DND-41 (cell line): Measurements from ENCODE around the gene FAM187B.

Experiments used
- CTCF ChIP-seq: IDR thresholded peaks from 2 replicates; pipeline ENCODE4 v1.5.1; 2012; ENCODE audit warnings: borderline replicate concordance, low read length, moderate library complexity, mild to moderate bottlenecking; ENCODE audit not compliant: poor library complexity, severe bottlenecking; ENCODE audit errors: extremely low read depth
- EZH2 ChIP-seq: IDR thresholded peaks from 3 replicates; pipeline ENCODE4 v1.6.1; 2012; ENCODE audit warnings: borderline replicate concordance, low read depth, mild to moderate bottlenecking, moderate library complexity, low read length, inconsistent platforms; ENCODE audit not compliant: severe bottlenecking

GRCh38 chr19:35213663-35214632, 14.6 kb downstream of the FAM187B start:
- TF ChIP-seq CTCF (no peak), EZH2 (no peak)
